Transverse colon (tissue), 4 donors: ENCODE results near the gene ATP6AP2. TPM values are rescaled to one million over a fixed set of nuclear protein-coding genes. Genes with fewer than 3 reads are reported as not detected.

Source experiments
- DNase-seq: peaks from one replicate; pipeline ENCODE4 v3.0.0-alpha.2; 2019
- H3K27ac ChIP-seq, 4 donors: fragments of 200-600 bp; sonication (generic); 2 replicates each; pipeline ENCODE4 v1.5.1; 2016 to 2018; ENCODE audit warnings: inconsistent platforms in 4 of 4
- H3K27me3 ChIP-seq: fragments of 200-600 bp; sonication (generic); 2 replicates; pipeline ENCODE4 v1.5.1; 2017; ENCODE audit warnings: inconsistent platforms
- H3K36me3 ChIP-seq, 4 donors: fragments of 200-600 bp; sonication (generic); 2 replicates each; pipeline ENCODE4 v1.5.1; 2017 to 2019; ENCODE audit warnings: inconsistent platforms in 4 of 4
- H3K4me1 ChIP-seq, 4 donors: fragments of 200-600 bp; sonication (generic); 2 replicates each; pipeline ENCODE4 v1.5.1; 2017 to 2020; ENCODE audit warnings: inconsistent platforms in 4 of 4
- H3K4me3 ChIP-seq, 4 donors: fragments of 200-600 bp; sonication (generic); 1 replicate in 1 of 4; 2 replicates in 3 of 4; pipeline versions ENCODE4 v1.5.1 to v1.6.1; 2017 to 2019; ENCODE audit warnings: inconsistent platforms in 4 of 4
- H3K9me3 ChIP-seq, 2 donors: fragments of 200-600 bp; sonication (generic); 2 replicates each; pipeline ENCODE4 v1.5.1; 2017 to 2019; ENCODE audit warnings: inconsistent platforms in 2 of 2
- CTCF ChIP-seq, 5 experiments: fragments of 200-600 bp in 3 of 5; fragments of 450-650 bp in 2 of 5; sonication (generic) in 3 of 5; IDR thresholded peaks; 1 replicate in 2 of 5; 2 replicates in 3 of 5; pipeline ENCODE4 v1.5.1; 2016 to 2017; ENCODE audit warnings: antibody characterized with exemption in 5 of 5, inconsistent platforms in 3 of 5, mild to moderate bottlenecking in 2 of 5, moderate library complexity in 1 of 5
- EP300 ChIP-seq: sonication (generic); formaldehyde crosslinking; IDR thresholded peaks from one replicate; pipeline ENCODE4 v1.6.1; 2017; ENCODE audit warnings: antibody characterized with exemption, low read depth
- POLR2A ChIP-seq: fragments of 450-650 bp; IDR thresholded peaks from one replicate; pipeline ENCODE4 v1.6.1; 2016; ENCODE audit warnings: antibody characterized with exemption, mild to moderate bottlenecking, moderate library complexity
- POLR2AphosphoS5 ChIP-seq, 3 donors: sonication (generic); formaldehyde crosslinking; IDR thresholded peaks; one replicate each; pipeline ENCODE4 v1.6.1; 2016; ENCODE audit warnings: antibody characterized with exemption in 3 of 3
- WGBS, 2 donors: methylation state at CpG; one replicate each; pipeline ENCODE4 v1.1.5; 2018; ENCODE audit warnings: low coverage in 1 of 2; 5-methylcytosine and 5-hydroxymethylcytosine counted together
- in situ Hi-C, 4 donors: fragments of 200-750 bp; cut with MboI; loops; one replicate each; pipeline versions ENCODE4 v1.15.0 to v1.15.1; 2017; ENCODE audit warnings: low sequenced_read_pairs in 3 of 4, low pct_ligation_motif_present in 1 of 4, low pct_unique_long_range_greater_than_20kb in 1 of 4
- intact Hi-C: fragments of 100-400 bp; cut with DNase I; formaldehyde crosslinking; loops from one replicate; pipeline ENCODE4 v1.15.1; 2023; ENCODE audit warnings: low total_unique reads
- total RNA-seq, 4 donors: library from RNA; depleted of rRNA; stranded (reverse); fragments of >200 nt; gene quantifications; one replicate each; pipeline ENCODE4 v1.1.0, GENCODE V29; 2016

The ATP6AP2 gene
- total RNA-seq, 4 donors from 2014 or later, result 10.3 to 95.9 (median 62.3) TPM

GRCh38 chrX:40544343-40545266 lies 36.2 kb upstream of the ATP6AP2 start:
- in situ Hi-C loops, result no loop called here
- H3K27me3 ChIP-seq, result no peaks in the 10 kb centered on the region
- TF ChIP-seq POLR2AphosphoS5 (IDR thresholded peaks at IDR 0.05) (no peak), CTCF (IDR thresholded peaks at IDR 0.05) (no peak), POLR2A (no peak), EP300 (no peak)
- DNase-seq, result no peak
- intact Hi-C loops, result loop anchor here (10.0 kb wide), 1 partner anchor 90 kb away; no protein-coding TSS in a partner anchor
- no peak overlapping the region for H3K4me3 ChIP-seq
- H3K9me3 ChIP-seq, result no peaks in the 10 kb centered on the region
- WGBS, 2 donors, result 67% methylated on average over 13 of the region's 13 CpGs; no CpG with 5 or more reads in 1 of the 2 donors
- peaks cover 0 to 7% (median 1%) of the 10 kb centered on the region in 4 donors for H3K4me1 ChIP-seq
- H3K36me3 ChIP-seq, result no peaks in the 10 kb centered on the region
- no peak overlapping the region for H3K27ac ChIP-seq

- Histone ChIP-seq H3K4me3 (no peak overlapping the region), H3K27ac (no peak overlapping the region), H3K9me3 (no peaks in the 10 kb centered on the region), H3K4me1 (peaks cover 0 to 7% (median 0%) of the 10 kb centered on the region in 4 donors), H3K27me3 (no peaks in the 10 kb centered on the region), H3K36me3 (no peaks in the 10 kb centered on the region)
- intact Hi-C loops, result loop anchor here (10.0 kb wide), 1 partner anchor 88 kb away; no protein-coding TSS in a partner anchor
- TF ChIP-seq CTCF (IDR thresholded peaks at IDR 0.05) (no peak), EP300 (no peak), POLR2A (no peak), POLR2AphosphoS5 (IDR thresholded peaks at IDR 0.05) (no peak)
- DNase-seq, result no peak
- 88% methylated on average over 2 of the region's 2 CpGs; no CpG with 5 or more reads in 1 of the 2 donors for WGBS, 2 donors
- in situ Hi-C loops, result no loop called here
These were observed 33.9 kb upstream of the ATP6AP2 start for GRCh38 chrX:40546870-40547269.

- TF ChIP-seq POLR2A (no peak), CTCF (IDR thresholded peaks at IDR 0.05) (no peak), POLR2AphosphoS5 (IDR thresholded peaks at IDR 0.05) (no peak), EP300 (no peak)
- H3K4me1 ChIP-seq, result no peaks in the 10 kb centered on the region
- WGBS, 2 donors, result 62% methylated on average over 9 of the region's 9 CpGs; no CpG with 5 or more reads in 1 of the 2 donors
- no peaks in the 10 kb centered on the region for H3K27me3 ChIP-seq
- intact Hi-C loops (no loop called here), in situ Hi-C loops (no loop called here)
- DNase-seq, result no peak
- no peaks in the 10 kb centered on the region for H3K36me3 ChIP-seq
- H3K9me3 ChIP-seq, result no peaks in the 10 kb centered on the region
- H3K4me3 ChIP-seq, result no peak overlapping the region
- no peak overlapping the region for H3K27ac ChIP-seq
These were observed 30.7 kb upstream of the ATP6AP2 start for GRCh38 chrX:40550066-40550465.

- intact Hi-C loops, result no loop called here
- WGBS, 2 donors, result 33 to 60% methylated on average over 1 to 5 of the region's 5 CpGs
- in situ Hi-C loops, result no loop called here
- no peaks in the 10 kb centered on the region for H3K36me3 ChIP-seq
- no peaks in the 10 kb centered on the region for H3K27me3 ChIP-seq
- no peak for TF ChIP-seq POLR2A
- no peak for TF ChIP-seq CTCF (IDR thresholded peaks at IDR 0.05)
- TF ChIP-seq POLR2AphosphoS5 (IDR thresholded peaks at IDR 0.05), result no peak
- no peak for TF ChIP-seq EP300
- no peaks in the 10 kb centered on the region for H3K4me1 ChIP-seq
- DNase-seq, result no peak
- H3K27ac ChIP-seq, result no peak overlapping the region
- H3K4me3 ChIP-seq, result no peak overlapping the region
- no peaks in the 10 kb centered on the region for H3K9me3 ChIP-seq
These were observed 28.0 kb upstream of the ATP6AP2 start for GRCh38 chrX:40552768-40553167.
